ENCODE measurements around the gene UBE2O.

UBE2O gene

GRCh38 chr17:76385892-76386786 is 66.8 kb downstream of the UBE2O start:
- peak; percentile 59 for TF ChIP-seq CTCF (IDR thresholded peaks at IDR 0.05; ENCODE audit: low read depth, low read length)
- TF ChIP-seq EZH2phosphoT487 (IDR thresholded peaks at IDR 0.05; ENCODE audit: low read depth): no peak
- Histone ChIP-seq H3K79me2 (ENCODE audit: low read length) (no peaks in the 10 kb centered on the region), H3K27ac (ENCODE audit: low read length) (no peak overlapping the region), H3K4me1 (ENCODE audit: low read length) (no peaks in the 10 kb centered on the region), H3K36me3 (replicated peaks; ENCODE audit: low read depth, low read length) (peaks cover 6% of the 10 kb centered on the region), H2AFZ (ENCODE audit: low read depth, low read length) (no peak overlapping the region), H4K20me1 (ENCODE audit: insufficient read depth, low read length) (no peaks in the 10 kb centered on the region), H3K9me3 (ENCODE audit: insufficient read depth, low read length) (no peaks in the 10 kb centered on the region), H3K4me3 (ENCODE audit: low read length) (no peak overlapping the region), H3K27me3 (ENCODE audit: low read depth, low read length) (no peaks in the 10 kb centered on the region), H3K4me2 (ENCODE audit: low read length) (no peak overlapping the region), H3K9ac (ENCODE audit: low read length) (no peak overlapping the region)

- Histone ChIP-seq H3K9ac (ENCODE audit: low read length) (no peak overlapping the region), H3K4me2 (ENCODE audit: low read length) (no peak overlapping the region), H3K27me3 (ENCODE audit: low read depth, low read length) (no peaks in the 10 kb centered on the region), H3K4me3 (ENCODE audit: low read length) (no peak overlapping the region), H4K20me1 (ENCODE audit: insufficient read depth, low read length) (no peaks in the 10 kb centered on the region), H2AFZ (ENCODE audit: low read depth, low read length) (no peak overlapping the region), H3K4me1 (ENCODE audit: low read length) (no peaks in the 10 kb centered on the region), H3K27ac (ENCODE audit: low read length) (no peak overlapping the region), H3K9me3 (ENCODE audit: insufficient read depth, low read length) (no peaks in the 10 kb centered on the region), H3K36me3 (replicated peaks; ENCODE audit: low read depth, low read length) (peaks cover 5% of the 10 kb centered on the region), H3K79me2 (ENCODE audit: low read length) (no peaks in the 10 kb centered on the region)
- no peak for TF ChIP-seq CTCF (IDR thresholded peaks at IDR 0.05; ENCODE audit: low read depth, low read length)
Observed at GRCh38 chr17:76384987-76385891, 67.7 kb downstream of the UBE2O start.

- H3K36me3 ChIP-seq (replicated peaks; ENCODE audit: low read depth, low read length): peaks cover 3% of the 10 kb centered on the region
- peak within 1 kb of the TSS; percentile 47 for H3K4me2 ChIP-seq (ENCODE audit: low read length)
- H3K27ac ChIP-seq (ENCODE audit: low read length): no peak within 1 kb of the TSS
- H3K79me2 ChIP-seq (ENCODE audit: low read length): no peaks in the 10 kb centered on the region
- peak within 1 kb of the TSS; percentile 61 for H3K4me3 ChIP-seq (ENCODE audit: low read length)
- no peaks in the 10 kb centered on the region for H3K27me3 ChIP-seq (ENCODE audit: low read depth, low read length)
- no peak within 1 kb of the TSS for H3K9ac ChIP-seq (ENCODE audit: low read length)
- H3K4me1 ChIP-seq (ENCODE audit: low read length): no peaks in the 10 kb centered on the region
- no peak for TF ChIP-seq CTCF (IDR thresholded peaks at IDR 0.05; ENCODE audit: low read depth, low read length)
- TF ChIP-seq EZH2phosphoT487 (IDR thresholded peaks at IDR 0.05; ENCODE audit: low read depth): no peak
- H2AFZ ChIP-seq (ENCODE audit: low read depth, low read length): no peak within 1 kb of the TSS
- no peaks in the 10 kb centered on the region for H3K9me3 ChIP-seq (ENCODE audit: insufficient read depth, low read length)
- H4K20me1 ChIP-seq (ENCODE audit: insufficient read depth, low read length): no peaks in the 10 kb centered on the region
Observed at GRCh38 chr17:76384222-76384986, 68.5 kb downstream of the UBE2O start, which contains the start of gene SPHK1. Gene SPHK1 (plus strand): TSS chr17:76384609. CDS start chr17:76385645, 1,036 bp downstream.
